Effector memory CD8-positive, alpha-beta T cell (primary cell): Measurements from ENCODE around the gene DLG5.

Experiments used
- ATAC-seq: fragments of 150-1000 bp; cut with Tn5 transposase; replicated peaks from 2 replicates; pipeline ENCODE4 v1.10.0; 2021; ENCODE audit warnings: mild to moderate bottlenecking, moderate library complexity
- DNase-seq, 3 experiments: peaks; one replicate each; pipeline ENCODE4 v3.0.0; 2021
- H3K27ac Mint-ChIP-seq, 2 donors: one replicate each; pipeline ENCODE4 v1.8.0; 2022; ENCODE audit warnings: mild to moderate bottlenecking in 2 of 2, mixed read lengths in 2 of 2, moderate library complexity in 2 of 2
- H3K27me3 Mint-ChIP-seq, 2 donors: one replicate each; pipeline ENCODE4 v1.8.0; 2022; ENCODE audit warnings: mixed read lengths in 2 of 2
- H3K36me3 Mint-ChIP-seq: one replicate; pipeline ENCODE4 v1.8.0; 2022; ENCODE audit warnings: mild to moderate bottlenecking, moderate library complexity, mixed read lengths; ENCODE audit not compliant: insufficient read depth
- H3K4me1 Mint-ChIP-seq, 2 donors: one replicate each; pipeline ENCODE4 v1.8.0; 2022; ENCODE audit warnings: low read depth in 2 of 2, mixed read lengths in 2 of 2
- H3K4me3 Mint-ChIP-seq, 2 donors: one replicate each; pipeline ENCODE4 v1.8.0; 2022; ENCODE audit warnings: mild to moderate bottlenecking in 2 of 2, mixed read lengths in 2 of 2, moderate library complexity in 2 of 2
- H3K9me3 Mint-ChIP-seq, 2 donors: one replicate each; pipeline ENCODE4 v1.8.0; 2022; ENCODE audit warnings: mixed read lengths in 2 of 2
- total RNA-seq, 9 experiments: gene quantifications; one replicate each; lab custom pipeline; 2026; lab: John Stamatoyannopoulos, UW

Gene DLG5
- total RNA-seq, result 1.4 to 61.9 (median 11.9) reads per million in 9 experiments

DNA sequence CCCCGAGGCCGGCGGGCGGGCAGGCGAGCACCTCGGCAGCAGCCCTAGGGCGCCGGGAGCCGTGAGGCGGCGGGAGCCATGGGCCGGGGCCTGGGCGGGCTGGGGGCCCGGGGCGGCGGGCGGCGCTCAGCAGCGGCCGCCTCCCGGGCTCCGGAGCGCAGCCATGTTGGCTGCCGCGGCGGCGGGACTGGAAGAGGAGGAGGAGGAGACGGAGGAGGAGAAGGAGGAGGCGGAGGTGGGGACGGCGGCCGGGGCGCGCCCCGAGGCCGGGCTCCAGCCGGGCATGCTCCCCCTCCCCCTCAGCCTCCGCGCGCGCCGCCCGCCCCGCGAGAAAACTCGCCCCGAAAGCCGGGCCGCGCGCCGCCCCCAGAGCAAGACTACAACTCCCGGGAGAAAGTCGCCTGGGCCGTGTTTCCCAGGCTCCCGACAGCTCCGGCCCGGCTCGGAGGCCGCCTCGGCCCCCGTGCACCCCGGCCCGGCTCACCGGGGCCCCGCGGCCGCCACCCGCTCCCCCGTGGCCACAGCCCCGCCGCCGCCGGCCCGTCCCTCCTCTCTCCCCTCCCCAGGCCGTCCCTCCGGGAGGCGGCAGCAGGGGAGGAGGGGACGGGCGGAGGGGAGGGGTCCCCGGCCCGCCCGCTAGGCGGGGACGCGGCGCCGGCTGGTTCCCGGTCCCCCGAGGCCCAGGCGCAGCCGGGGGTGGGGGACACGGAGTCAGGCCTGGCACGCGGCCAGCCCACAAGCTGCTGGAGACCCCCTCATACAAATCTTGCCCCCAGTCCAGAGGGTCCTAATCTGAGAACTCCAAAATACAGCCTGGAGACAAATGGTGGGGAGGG lies at the start of gene DLG5:
TSS of gene DLG5 (minus strand) at position 190 of the 836 bp plus-strand sequence. CDS start 235 bp downstream, outside the sequence.
- Mint-ChIP-seq H3K9me3 (no peaks in the 10 kb centered on the region), H3K4me1 (peaks cover 13 to 20% of the 10 kb centered on the region in 2 donors), H3K27ac (peak within 1 kb of the TSS; percentile 65 to 85), H3K27me3 (peaks cover 18 to 24% of the 10 kb centered on the region in 2 donors), H3K36me3 (no peaks in the 10 kb centered on the region), H3K4me3 (peak within 1 kb of the TSS; percentile 77 to 84)
- peak; percentile 8 to 19 (median 10) for DNase-seq
- ATAC-seq, result peak; percentile 68

- peak overlapping the region in 1 of 2 donors; percentile 5 for H3K27ac Mint-ChIP-seq
- peaks cover 7 to 9% of the 10 kb centered on the region in 2 donors for H3K4me1 Mint-ChIP-seq
- ATAC-seq (no peak), DNase-seq (no peak)
- H3K4me3 Mint-ChIP-seq, result no peak overlapping the region
- H3K36me3 Mint-ChIP-seq, result peaks cover 42% of the 10 kb centered on the region
- H3K9me3 Mint-ChIP-seq, result no peaks in the 10 kb centered on the region
- H3K27me3 Mint-ChIP-seq, result no peaks in the 10 kb centered on the region
Measured at GRCh38 chr10:77975086-77975666, 48.6 kb upstream of the DLG5 start.

GRCh38 chr10:77974396-77975074 lies 48.0 kb upstream of the DLG5 start:
- ATAC-seq (no peak), DNase-seq (peak in 1 of 3 experiments; percentile 3)
- peaks cover 36% of the 10 kb centered on the region for H3K36me3 Mint-ChIP-seq
- no peak overlapping the region for H3K4me3 Mint-ChIP-seq
- no peaks in the 10 kb centered on the region for H3K9me3 Mint-ChIP-seq
- H3K4me1 Mint-ChIP-seq, result peaks cover 7 to 9% of the 10 kb centered on the region in 2 donors
- H3K27ac Mint-ChIP-seq, result peak overlapping the region in 1 of 2 donors; percentile 5
- no peaks in the 10 kb centered on the region for H3K27me3 Mint-ChIP-seq

DNA sequence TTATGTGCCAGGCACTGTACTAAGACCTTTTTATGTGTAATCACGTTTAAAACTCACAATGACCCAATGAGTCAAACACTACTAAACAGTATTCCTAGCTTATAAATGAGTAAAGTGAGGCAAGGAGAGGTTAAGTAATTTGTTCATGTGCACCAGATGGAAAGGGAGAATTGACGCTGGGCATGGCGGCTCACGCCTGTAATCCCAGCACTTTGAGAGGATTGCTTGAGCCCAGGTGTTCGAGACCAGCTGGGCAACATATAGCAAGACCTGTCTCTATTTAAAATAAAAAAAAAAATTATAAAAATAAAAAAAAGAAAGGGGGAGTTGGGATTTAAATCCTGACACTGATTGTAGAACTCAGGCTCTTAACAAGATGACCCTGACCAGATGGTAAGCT lies 46.7 kb upstream of the DLG5 start:
- no peak for ATAC-seq
- H3K4me3 Mint-ChIP-seq, result no peak overlapping the region
- no peak for DNase-seq
- H3K9me3 Mint-ChIP-seq, result no peaks in the 10 kb centered on the region
- peaks cover 7 to 9% of the 10 kb centered on the region in 2 donors for H3K4me1 Mint-ChIP-seq
- no peak overlapping the region for H3K27ac Mint-ChIP-seq
- H3K36me3 Mint-ChIP-seq, result peaks cover 23% of the 10 kb centered on the region
- no peaks in the 10 kb centered on the region for H3K27me3 Mint-ChIP-seq

- peaks cover 7 to 9% of the 10 kb centered on the region in 2 donors for H3K4me1 Mint-ChIP-seq
- DNase-seq (no peak), ATAC-seq (no peak)
- H3K36me3 Mint-ChIP-seq, result peaks cover 12% of the 10 kb centered on the region
- H3K9me3 Mint-ChIP-seq, result no peaks in the 10 kb centered on the region
- no peaks in the 10 kb centered on the region for H3K27me3 Mint-ChIP-seq
- H3K27ac Mint-ChIP-seq, result peak overlapping the region; percentile 87
- H3K4me3 Mint-ChIP-seq, result no peak overlapping the region
Measured at GRCh38 chr10:77972148-77972547, 45.6 kb upstream of the DLG5 start.

GRCh38 chr10:77971804-77972144 lies 45.2 kb upstream of the DLG5 start:
- Mint-ChIP-seq H3K27ac (peak overlapping the region; percentile 87), H3K4me3 (no peak overlapping the region), H3K9me3 (no peaks in the 10 kb centered on the region), H3K36me3 (peaks cover 8% of the 10 kb centered on the region), H3K27me3 (peaks cover 0 to 3% of the 10 kb centered on the region in 2 donors), H3K4me1 (peaks cover 7 to 9% of the 10 kb centered on the region in 2 donors)
- ATAC-seq (no peak), DNase-seq (no peak)

DNA sequence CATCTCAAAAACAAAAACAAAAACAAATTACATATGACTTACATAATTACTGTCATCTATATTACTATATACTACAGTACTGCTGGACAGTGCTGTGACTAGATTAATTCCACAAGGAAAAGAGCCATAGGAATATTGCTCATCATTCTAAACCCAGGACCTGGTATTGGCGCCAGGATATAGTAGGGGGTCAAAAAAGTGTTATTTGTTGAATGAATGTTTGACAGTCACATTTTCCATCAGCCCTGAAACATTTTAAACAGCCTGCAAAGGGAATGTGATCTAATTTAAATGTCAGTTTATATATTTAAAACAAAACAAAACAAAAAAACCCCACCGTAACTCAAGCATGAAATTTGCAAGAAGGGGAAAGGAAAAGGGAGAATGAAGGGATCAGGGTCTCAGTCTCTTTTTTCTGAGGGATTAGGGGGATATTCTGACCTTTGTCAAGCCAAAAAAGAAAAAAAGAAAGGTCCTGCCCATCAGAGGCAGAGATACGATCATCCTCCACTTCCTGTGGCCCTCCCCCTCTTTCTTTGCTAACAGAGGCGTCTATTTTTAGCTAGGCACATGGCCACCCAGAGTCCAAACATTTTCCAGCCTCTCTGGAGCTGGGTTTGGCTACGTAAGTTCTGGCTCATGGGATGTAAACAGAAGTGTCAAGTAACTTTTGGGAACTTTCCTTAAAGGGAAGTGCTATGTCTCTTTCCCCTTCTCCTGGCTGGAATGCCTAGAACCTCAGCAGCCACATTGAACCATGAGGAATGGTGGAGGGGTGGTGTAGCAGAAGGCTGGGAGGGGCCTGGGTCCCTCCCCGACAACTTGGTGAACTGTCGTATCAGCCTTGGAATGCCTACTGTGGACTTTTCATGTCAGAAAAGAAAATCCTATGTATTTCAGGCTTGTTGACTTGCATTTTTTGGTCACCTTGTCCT lies 44.6 kb upstream of the DLG5 start:
- peaks cover 2% of the 10 kb centered on the region for H3K36me3 Mint-ChIP-seq
- no peak overlapping the region for H3K4me3 Mint-ChIP-seq
- ATAC-seq, result no peak

GRCh38 chr10:77969114-77969513 lies 42.6 kb upstream of the DLG5 start:
- Mint-ChIP-seq H3K36me3 (no peaks in the 10 kb centered on the region), H3K27ac (peak overlapping the region in 1 of 2 donors; percentile 58), H3K4me1 (peaks cover 7 to 9% of the 10 kb centered on the region in 2 donors), H3K27me3 (peaks cover 6 to 20% of the 10 kb centered on the region in 2 donors), H3K4me3 (no peak overlapping the region), H3K9me3 (no peaks in the 10 kb centered on the region)
- DNase-seq, result no peak
- no peak for ATAC-seq

More for the DNA sequence above, 44.6 kb upstream of the DLG5 start:
- peak overlapping the region; percentile 87 for H3K27ac Mint-ChIP-seq
- H3K27me3 Mint-ChIP-seq, result peaks cover 0 to 7% of the 10 kb centered on the region in 2 donors
- peaks cover 7 to 9% of the 10 kb centered on the region in 2 donors for H3K4me1 Mint-ChIP-seq
- no peak for DNase-seq
- no peaks in the 10 kb centered on the region for H3K9me3 Mint-ChIP-seq

- DNase-seq (no peak), ATAC-seq (no peak)
- Mint-ChIP-seq H3K27ac (no peak overlapping the region), H3K4me3 (no peak overlapping the region), H3K4me1 (peaks cover 7 to 9% of the 10 kb centered on the region in 2 donors), H3K36me3 (no peaks in the 10 kb centered on the region), H3K27me3 (peaks cover 6 to 27% of the 10 kb centered on the region in 2 donors), H3K9me3 (no peaks in the 10 kb centered on the region)
Measured at GRCh38 chr10:77967611-77968022, 41.1 kb upstream of the DLG5 start.

DNA sequence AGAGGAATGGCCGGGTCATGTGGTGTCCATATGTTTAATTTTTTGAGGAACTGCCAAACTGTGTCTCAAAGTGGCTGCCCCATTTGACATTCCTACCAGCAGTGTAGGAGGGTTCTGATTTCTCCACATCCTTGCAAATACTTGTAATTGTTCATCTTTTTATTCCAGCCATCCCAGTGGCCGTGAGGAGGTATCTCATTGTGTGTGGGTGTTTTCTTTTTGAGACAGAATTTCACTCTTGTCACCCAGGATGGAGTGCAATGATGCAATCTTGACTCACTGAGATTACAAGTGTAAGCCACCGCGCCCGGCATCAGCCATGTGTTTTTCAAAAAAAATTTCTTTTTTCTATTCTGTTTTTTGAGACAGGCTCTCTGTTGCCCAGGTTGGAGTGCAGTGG lies 38.7 kb upstream of the DLG5 start:
- Mint-ChIP-seq H3K27me3 (peaks cover 6 to 27% of the 10 kb centered on the region in 2 donors), H3K4me1 (no peaks in the 10 kb centered on the region), H3K36me3 (no peaks in the 10 kb centered on the region), H3K27ac (no peak overlapping the region), H3K9me3 (peaks cover 0 to 3% of the 10 kb centered on the region in 2 donors), H3K4me3 (no peak overlapping the region)
- DNase-seq (no peak), ATAC-seq (no peak)

GRCh38 chr10:77964811-77965210 lies 38.3 kb upstream of the DLG5 start:
- Mint-ChIP-seq H3K9me3 (peaks cover 0 to 3% of the 10 kb centered on the region in 2 donors), H3K4me1 (no peaks in the 10 kb centered on the region), H3K4me3 (no peak overlapping the region), H3K27me3 (peaks cover 6 to 27% of the 10 kb centered on the region in 2 donors), H3K36me3 (no peaks in the 10 kb centered on the region), H3K27ac (no peak overlapping the region)
- no peak for ATAC-seq
- no peak for DNase-seq

DNA sequence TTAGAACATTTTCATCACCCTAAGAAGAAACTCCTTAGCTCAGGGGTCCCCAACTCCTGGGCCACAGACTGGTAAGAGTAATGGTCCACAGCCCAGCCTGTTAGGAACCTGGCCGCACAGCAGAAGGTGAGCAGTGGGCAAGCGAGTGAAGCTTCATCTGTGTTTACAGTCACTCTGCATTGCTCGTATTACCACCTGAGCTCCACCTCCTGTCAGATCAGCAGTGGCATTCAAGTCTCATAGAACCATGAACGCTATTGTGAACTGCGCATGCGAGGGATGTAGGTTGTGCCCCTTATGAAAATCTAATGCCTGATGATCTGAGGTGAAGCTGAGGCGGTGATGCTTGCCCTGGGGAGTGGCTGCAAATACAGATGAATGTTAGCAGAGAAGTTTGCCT lies 37.3 kb upstream of the DLG5 start:
- Mint-ChIP-seq H3K9me3 (peaks cover 0 to 3% of the 10 kb centered on the region in 2 donors), H3K27me3 (peaks cover 6 to 31% of the 10 kb centered on the region in 2 donors), H3K36me3 (no peaks in the 10 kb centered on the region), H3K4me3 (no peak overlapping the region), H3K4me1 (no peaks in the 10 kb centered on the region), H3K27ac (no peak overlapping the region)
- ATAC-seq, result no peak
- DNase-seq, result no peak
